Uterus (tissue), 4 donors: ENCODE measurements around the gene KLHL15. TPM values are rescaled to one million over a fixed set of nuclear protein-coding genes. Genes with fewer than 3 reads are reported as not detected.
A peak's percentile ranks its signal among the peaks of the same experiment; 100 is the strongest.

Experiments
- DNase-seq, 2 donors: peaks; one replicate each; pipeline ENCODE4 v3.0.0-alpha.2; 2019 to 2020
- H3K27ac ChIP-seq, 2 donors: fragments of 200-600 bp; sonication (generic); 1 replicate in 1 of 2; 2 replicates in 1 of 2; pipeline ENCODE4 v1.5.1; 2016 to 2018
- H3K27me3 ChIP-seq, 2 donors: fragments of 200-600 bp; sonication (generic); one replicate each; pipeline ENCODE4 v1.5.1; 2018 to 2019; ENCODE audit warnings: control low read depth in 1 of 2
- H3K36me3 ChIP-seq, 2 donors: fragments of 200-600 bp; sonication (generic); one replicate each; pipeline ENCODE4 v1.5.1; 2019; ENCODE audit warnings: control low read depth in 1 of 2
- H3K4me1 ChIP-seq, 2 donors: fragments of 200-600 bp; sonication (generic); one replicate each; pipeline ENCODE4 v1.5.1; 2018 to 2019; ENCODE audit warnings: control low read depth in 1 of 2
- H3K4me3 ChIP-seq, 2 donors: fragments of 200-600 bp; sonication (generic); 1 replicate in 1 of 2; 2 replicates in 1 of 2; pipeline ENCODE4 v1.5.1; 2018 to 2019; ENCODE audit warnings: mild to moderate bottlenecking in 1 of 2
- H3K9me3 ChIP-seq, 2 donors: fragments of 200-600 bp; sonication (generic); one replicate each; pipeline ENCODE4 v1.5.1; 2019; ENCODE audit warnings: control low read depth in 1 of 2
- POLR2A ChIP-seq, 2 donors: fragments of 450-650 bp; IDR thresholded peaks; one replicate each; pipeline ENCODE4 v1.6.1; 2016; ENCODE audit warnings: antibody characterized with exemption in 2 of 2, mild to moderate bottlenecking in 1 of 2, moderate library complexity in 1 of 2
- intact Hi-C: fragments of 100-400 bp; cut with DNase I; formaldehyde crosslinking; loops from one replicate; pipeline ENCODE4 v1.15.1; 2023; ENCODE audit warnings: low total_unique reads
- total RNA-seq, 4 donors: library from RNA; depleted of rRNA in 3 of 4; stranded (reverse); fragments of >200 nt in 3 of 4; gene quantifications; one replicate each; pipeline versions ENCODE4 v1.1.0 to v1.2.4, GENCODE V29; 2014 to 2023
- TF ChIP-seq, protein P1 (sequence below), 4 experiments: fragments of 200-600 bp in 2 of 4; fragments of 450-650 bp in 2 of 4; sonication (generic) in 2 of 4; IDR thresholded peaks; one replicate each; pipeline ENCODE4 v1.5.1; 2016 to 2019; ENCODE audit warnings: antibody characterized with exemption in 4 of 4, mild to moderate bottlenecking in 2 of 4, moderate library complexity in 1 of 4
- donor health status: DM: yes; HTN: yes; CAD: no.

KLHL15 gene, protein sequence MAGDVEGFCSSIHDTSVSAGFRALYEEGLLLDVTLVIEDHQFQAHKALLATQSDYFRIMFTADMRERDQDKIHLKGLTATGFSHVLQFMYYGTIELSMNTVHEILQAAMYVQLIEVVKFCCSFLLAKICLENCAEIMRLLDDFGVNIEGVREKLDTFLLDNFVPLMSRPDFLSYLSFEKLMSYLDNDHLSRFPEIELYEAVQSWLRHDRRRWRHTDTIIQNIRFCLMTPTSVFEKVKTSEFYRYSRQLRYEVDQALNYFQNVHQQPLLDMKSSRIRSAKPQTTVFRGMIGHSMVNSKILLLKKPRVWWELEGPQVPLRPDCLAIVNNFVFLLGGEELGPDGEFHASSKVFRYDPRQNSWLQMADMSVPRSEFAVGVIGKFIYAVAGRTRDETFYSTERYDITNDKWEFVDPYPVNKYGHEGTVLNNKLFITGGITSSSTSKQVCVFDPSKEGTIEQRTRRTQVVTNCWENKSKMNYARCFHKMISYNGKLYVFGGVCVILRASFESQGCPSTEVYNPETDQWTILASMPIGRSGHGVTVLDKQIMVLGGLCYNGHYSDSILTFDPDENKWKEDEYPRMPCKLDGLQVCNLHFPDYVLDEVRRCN
- total RNA-seq, result 10 to 100 TPM in 3 of 4 donors, 1 to 10 TPM in 1; 8.7 to 47.1 (median 17.7) TPM

DNA sequence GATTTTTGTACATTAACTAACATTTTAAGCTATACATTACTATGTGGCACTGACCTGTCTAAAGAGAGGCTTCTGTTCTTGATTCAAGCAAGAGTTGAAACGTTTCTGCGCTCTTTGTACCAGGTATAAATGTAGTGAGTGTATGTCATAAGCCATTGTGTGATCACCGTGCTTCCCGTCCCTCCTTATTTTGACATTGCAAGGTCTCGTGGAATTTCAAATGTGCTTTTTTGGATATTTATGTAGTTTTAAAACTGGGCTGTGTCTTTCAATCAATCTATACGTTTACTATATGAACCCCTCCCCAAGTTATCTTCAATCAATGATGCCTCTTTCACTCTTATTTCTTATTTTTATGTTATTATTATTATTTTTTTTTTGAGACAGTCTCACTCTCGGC is at the start of gene KLHL15:
Gene KLHL15 (minus strand): TSS at position 101 of the 400 bp plus-strand sequence. CDS start 20,493 bp downstream, outside the sequence.
- peak within 1 kb of the TSS; percentile 54 to 74 for H3K4me3 ChIP-seq
- no peaks in the 10 kb centered on the region for H3K4me1 ChIP-seq
- intact Hi-C loops, result loop anchor here (10.0 kb wide), 1 partner anchor 112 kb away; no protein-coding TSS in a partner anchor
- no peak for DNase-seq
- no peaks in the 10 kb centered on the region for H3K36me3 ChIP-seq
- no peaks in the 10 kb centered on the region for H3K9me3 ChIP-seq
- no peak for TF ChIP-seq POLR2A (IDR thresholded peaks at IDR 0.05)
- TF ChIP-seq, protein P1, sequence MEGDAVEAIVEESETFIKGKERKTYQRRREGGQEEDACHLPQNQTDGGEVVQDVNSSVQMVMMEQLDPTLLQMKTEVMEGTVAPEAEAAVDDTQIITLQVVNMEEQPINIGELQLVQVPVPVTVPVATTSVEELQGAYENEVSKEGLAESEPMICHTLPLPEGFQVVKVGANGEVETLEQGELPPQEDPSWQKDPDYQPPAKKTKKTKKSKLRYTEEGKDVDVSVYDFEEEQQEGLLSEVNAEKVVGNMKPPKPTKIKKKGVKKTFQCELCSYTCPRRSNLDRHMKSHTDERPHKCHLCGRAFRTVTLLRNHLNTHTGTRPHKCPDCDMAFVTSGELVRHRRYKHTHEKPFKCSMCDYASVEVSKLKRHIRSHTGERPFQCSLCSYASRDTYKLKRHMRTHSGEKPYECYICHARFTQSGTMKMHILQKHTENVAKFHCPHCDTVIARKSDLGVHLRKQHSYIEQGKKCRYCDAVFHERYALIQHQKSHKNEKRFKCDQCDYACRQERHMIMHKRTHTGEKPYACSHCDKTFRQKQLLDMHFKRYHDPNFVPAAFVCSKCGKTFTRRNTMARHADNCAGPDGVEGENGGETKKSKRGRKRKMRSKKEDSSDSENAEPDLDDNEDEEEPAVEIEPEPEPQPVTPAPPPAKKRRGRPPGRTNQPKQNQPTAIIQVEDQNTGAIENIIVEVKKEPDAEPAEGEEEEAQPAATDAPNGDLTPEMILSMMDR (IDR thresholded peaks at IDR 0.05), result no peak
- H3K27ac ChIP-seq, result peak within 1 kb of the TSS; percentile 92 to 97
- peaks cover 0 to 4% of the 10 kb centered on the region in 2 donors for H3K27me3 ChIP-seq

GRCh38 chrX:24069877-24070276 is 42.9 kb upstream of the KLHL15 start:
- TF ChIP-seq POLR2A (IDR thresholded peaks at IDR 0.05), result no peak
- TF ChIP-seq, protein P1 (IDR thresholded peaks at IDR 0.05), result no peak
- H3K27ac ChIP-seq, result no peak overlapping the region
- H3K9me3 ChIP-seq, result no peaks in the 10 kb centered on the region
- H3K4me1 ChIP-seq, result no peaks in the 10 kb centered on the region
- no peaks in the 10 kb centered on the region for H3K27me3 ChIP-seq
- DNase-seq, result no peak
- intact Hi-C loops, result no loop called here
- H3K36me3 ChIP-seq, result no peaks in the 10 kb centered on the region
- H3K4me3 ChIP-seq, result no peak overlapping the region

- no peak for DNase-seq
- H3K36me3 ChIP-seq, result no peaks in the 10 kb centered on the region
- intact Hi-C loops, result no loop called here
Observed at GRCh38 chrX:24063488-24063887, 36.5 kb upstream of the KLHL15 start.

GRCh38 chrX:24055043-24055356 is 28.0 kb upstream of the KLHL15 start:
- H3K4me1 ChIP-seq, result peaks cover 0 to 3% of the 10 kb centered on the region in 2 donors
- no peak for TF ChIP-seq POLR2A (IDR thresholded peaks at IDR 0.05)
- TF ChIP-seq, protein P1 (IDR thresholded peaks at IDR 0.05), result no peak
- H3K36me3 ChIP-seq, result no peaks in the 10 kb centered on the region
- no peaks in the 10 kb centered on the region for H3K27me3 ChIP-seq
- peak overlapping the region in 1 of 2 donors; percentile 93 for H3K27ac ChIP-seq
- intact Hi-C loops, result no loop called here
- no peaks in the 10 kb centered on the region for H3K9me3 ChIP-seq
- DNase-seq, result no peak
- peak overlapping the region; percentile 75 to 80 for H3K4me3 ChIP-seq

More at GRCh38 chrX:24063488-24063887, 36.5 kb upstream of the KLHL15 start:
- TF ChIP-seq POLR2A (IDR thresholded peaks at IDR 0.05), result no peak
- TF ChIP-seq, protein P1 (IDR thresholded peaks at IDR 0.05), result no peak
- H3K4me3 ChIP-seq, result no peak overlapping the region
- no peaks in the 10 kb centered on the region for H3K27me3 ChIP-seq
- no peaks in the 10 kb centered on the region for H3K9me3 ChIP-seq
- no peak overlapping the region for H3K27ac ChIP-seq
- no peaks in the 10 kb centered on the region for H3K4me1 ChIP-seq
